ENCODE results near the gene GUCY1A1. TPM values are rescaled to one million over a fixed set of nuclear protein-coding genes. Genes with fewer than 3 reads are reported as not detected.

GUCY1A1 gene
- polyA plus RNA-seq, 1 donor from 2014 or later = 13.6 TPM

DNA sequence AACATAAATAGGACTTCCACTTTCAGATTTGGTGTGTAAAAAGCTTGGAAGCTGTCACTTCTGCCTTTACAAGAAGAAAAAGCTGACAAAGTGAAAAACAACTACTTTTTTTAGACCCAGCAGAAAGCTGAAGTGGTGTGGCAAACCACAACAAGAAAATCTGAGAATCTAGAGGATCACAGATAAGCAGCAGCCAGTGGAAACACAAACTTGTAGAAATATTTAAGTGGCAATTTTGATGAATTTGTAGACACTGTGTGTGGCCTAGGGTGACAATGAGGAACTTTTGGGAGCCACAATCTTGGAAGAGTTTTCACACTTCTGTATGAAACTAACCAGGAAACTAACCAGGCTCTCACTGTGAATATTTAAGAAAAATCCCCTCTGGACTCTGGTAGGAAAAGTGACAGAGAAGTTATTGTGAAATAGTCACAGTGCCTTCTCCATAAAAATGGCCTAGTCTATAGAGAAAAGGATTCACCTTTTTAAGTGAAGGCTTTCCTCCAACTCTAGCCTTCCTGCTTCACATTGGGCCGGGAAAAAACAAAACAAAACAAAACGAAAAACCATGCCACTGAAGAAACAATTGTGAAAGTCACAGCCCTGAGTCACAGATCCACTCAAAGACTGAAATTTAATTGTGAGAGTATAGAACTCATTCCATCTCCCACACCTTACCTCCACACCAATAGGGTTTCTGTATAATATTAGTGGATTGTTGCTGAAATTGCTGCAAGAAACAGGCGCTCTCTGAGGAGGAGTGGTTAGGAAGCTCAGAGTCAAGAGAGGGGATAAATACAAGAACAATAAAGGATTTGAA is 26.7 kb upstream of the GUCY1A1 start:
- Histone ChIP-seq H3K4me3 (ENCODE audit: low read length) (no peak overlapping the region), H4K20me1 (ENCODE audit: insufficient read depth) (no peaks in the 10 kb centered on the region), H3K9ac (ENCODE audit: low read length) (no peak overlapping the region), H3K27ac (ENCODE audit: low read length) (no peak overlapping the region), H3K9me2 (ENCODE audit: insufficient read depth, low read length) (no peaks in the 10 kb centered on the region), H3F3A (ENCODE audit: insufficient read depth, low read length, poor library complexity, severe bottlenecking) (no peaks in the 10 kb centered on the region), H3K9me3 (ENCODE audit: low read length) (no peaks in the 10 kb centered on the region), H3K79me2 (replicated peaks; ENCODE audit: insufficient read depth, low read length) (no peaks in the 10 kb centered on the region), H3K36me3 (ENCODE audit: insufficient read depth, low read length) (no peaks in the 10 kb centered on the region), H3K27me3 (ENCODE audit: insufficient read depth, low read depth, low read length) (no peaks in the 10 kb centered on the region), H2AFZ (ENCODE audit: low read depth, low read length) (no peak overlapping the region), H3K4me2 (ENCODE audit: low read length) (no peak overlapping the region)
- TF ChIP-seq EP300 (conservative IDR thresholded peaks at IDR 0.05; ENCODE audit: poor library complexity, severe bottlenecking) (no peak), EZH2 (IDR thresholded peaks at IDR 0.05; ENCODE audit: borderline replicate concordance, insufficient read depth, low read length, poor library complexity, severe bottlenecking) (no peak), TAF1 (IDR thresholded peaks at IDR 0.05; ENCODE audit: low read depth) (no peak), RAD21 (conservative IDR thresholded peaks at IDR 0.05) (no peak), SMC3 (conservative IDR thresholded peaks at IDR 0.05; ENCODE audit: poor library complexity) (no peak)
- TF ChIP-seq, protein P1, sequence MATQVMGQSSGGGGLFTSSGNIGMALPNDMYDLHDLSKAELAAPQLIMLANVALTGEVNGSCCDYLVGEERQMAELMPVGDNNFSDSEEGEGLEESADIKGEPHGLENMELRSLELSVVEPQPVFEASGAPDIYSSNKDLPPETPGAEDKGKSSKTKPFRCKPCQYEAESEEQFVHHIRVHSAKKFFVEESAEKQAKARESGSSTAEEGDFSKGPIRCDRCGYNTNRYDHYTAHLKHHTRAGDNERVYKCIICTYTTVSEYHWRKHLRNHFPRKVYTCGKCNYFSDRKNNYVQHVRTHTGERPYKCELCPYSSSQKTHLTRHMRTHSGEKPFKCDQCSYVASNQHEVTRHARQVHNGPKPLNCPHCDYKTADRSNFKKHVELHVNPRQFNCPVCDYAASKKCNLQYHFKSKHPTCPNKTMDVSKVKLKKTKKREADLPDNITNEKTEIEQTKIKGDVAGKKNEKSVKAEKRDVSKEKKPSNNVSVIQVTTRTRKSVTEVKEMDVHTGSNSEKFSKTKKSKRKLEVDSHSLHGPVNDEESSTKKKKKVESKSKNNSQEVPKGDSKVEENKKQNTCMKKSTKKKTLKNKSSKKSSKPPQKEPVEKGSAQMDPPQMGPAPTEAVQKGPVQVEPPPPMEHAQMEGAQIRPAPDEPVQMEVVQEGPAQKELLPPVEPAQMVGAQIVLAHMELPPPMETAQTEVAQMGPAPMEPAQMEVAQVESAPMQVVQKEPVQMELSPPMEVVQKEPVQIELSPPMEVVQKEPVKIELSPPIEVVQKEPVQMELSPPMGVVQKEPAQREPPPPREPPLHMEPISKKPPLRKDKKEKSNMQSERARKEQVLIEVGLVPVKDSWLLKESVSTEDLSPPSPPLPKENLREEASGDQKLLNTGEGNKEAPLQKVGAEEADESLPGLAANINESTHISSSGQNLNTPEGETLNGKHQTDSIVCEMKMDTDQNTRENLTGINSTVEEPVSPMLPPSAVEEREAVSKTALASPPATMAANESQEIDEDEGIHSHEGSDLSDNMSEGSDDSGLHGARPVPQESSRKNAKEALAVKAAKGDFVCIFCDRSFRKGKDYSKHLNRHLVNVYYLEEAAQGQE (IDR thresholded peaks at IDR 0.05; ENCODE audit: borderline replicate concordance) = no peak

DNA sequence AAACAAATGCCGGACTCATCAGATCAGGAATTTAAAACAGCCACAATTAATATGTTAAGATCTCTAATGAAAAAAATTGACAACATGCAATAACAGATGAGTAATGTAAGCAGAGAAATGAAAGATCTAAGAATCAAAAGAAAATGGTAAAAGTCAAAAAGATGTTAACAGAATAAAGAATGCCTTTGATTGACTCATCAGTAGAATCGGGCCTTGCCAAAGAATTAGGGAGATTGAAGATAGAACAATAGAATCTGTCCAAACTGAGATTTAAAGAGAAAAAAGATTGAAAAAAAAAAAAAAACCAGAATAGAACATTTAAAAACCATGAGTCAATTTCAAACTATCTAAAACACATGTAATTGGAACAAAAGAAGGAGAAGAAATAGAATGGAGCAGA is 25.9 kb upstream of the GUCY1A1 start:
- Histone ChIP-seq H2AFZ (ENCODE audit: low read depth, low read length) (no peak overlapping the region), H3K4me3 (ENCODE audit: low read length) (no peak overlapping the region), H3F3A (ENCODE audit: insufficient read depth, low read length, poor library complexity, severe bottlenecking) (no peaks in the 10 kb centered on the region), H3K27me3 (ENCODE audit: insufficient read depth, low read depth, low read length) (no peaks in the 10 kb centered on the region), H3K4me2 (ENCODE audit: low read length) (no peak overlapping the region), H3K79me2 (replicated peaks; ENCODE audit: insufficient read depth, low read length) (no peaks in the 10 kb centered on the region), H3K9me2 (ENCODE audit: insufficient read depth, low read length) (no peaks in the 10 kb centered on the region), H3K9me3 (ENCODE audit: low read length) (no peaks in the 10 kb centered on the region), H3K36me3 (ENCODE audit: insufficient read depth, low read length) (no peaks in the 10 kb centered on the region), H4K20me1 (ENCODE audit: insufficient read depth) (no peaks in the 10 kb centered on the region), H3K9ac (ENCODE audit: low read length) (no peak overlapping the region), H3K27ac (ENCODE audit: low read length) (no peak overlapping the region)
- TF ChIP-seq MXI1 (conservative IDR thresholded peaks at IDR 0.05; ENCODE audit: poor library complexity, severe bottlenecking) (no peak), EZH2 (IDR thresholded peaks at IDR 0.05; ENCODE audit: borderline replicate concordance, insufficient read depth, low read length, poor library complexity, severe bottlenecking) (no peak), SMC3 (conservative IDR thresholded peaks at IDR 0.05; ENCODE audit: poor library complexity) (no peak), RAD21 (conservative IDR thresholded peaks at IDR 0.05) (no peak), EP300 (conservative IDR thresholded peaks at IDR 0.05; ENCODE audit: poor library complexity, severe bottlenecking) (no peak), POLR2AphosphoS5 (IDR thresholded peaks at IDR 0.05) (no peak), TAF1 (IDR thresholded peaks at IDR 0.05; ENCODE audit: low read depth) (no peak)

DNA sequence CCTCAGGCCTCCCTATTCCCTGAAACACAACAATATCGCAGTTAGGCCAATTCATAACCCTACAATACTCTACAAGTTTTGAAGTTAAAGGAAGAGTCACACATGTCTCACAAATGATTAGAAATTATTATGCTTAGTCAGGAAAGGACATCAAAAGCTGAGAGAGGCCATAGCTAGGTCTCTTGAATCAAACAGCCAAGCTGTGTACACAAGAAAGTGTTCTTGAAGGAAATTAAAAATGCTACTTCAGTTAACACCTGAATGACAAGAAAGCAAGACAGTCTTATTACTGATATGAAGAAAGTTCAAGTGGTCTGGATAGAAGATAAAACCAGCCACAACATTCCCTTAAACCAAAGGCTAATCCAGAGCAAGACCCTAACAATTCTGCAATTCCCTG is 23.6 kb upstream of the GUCY1A1 start:
- H3F3A ChIP-seq (ENCODE audit: insufficient read depth, low read length, poor library complexity, severe bottlenecking) = no peaks in the 10 kb centered on the region
- H3K36me3 ChIP-seq (ENCODE audit: insufficient read depth, low read length) = no peaks in the 10 kb centered on the region
- no peaks in the 10 kb centered on the region for H4K20me1 ChIP-seq (ENCODE audit: insufficient read depth)
- H3K9me2 ChIP-seq (ENCODE audit: insufficient read depth, low read length) = no peaks in the 10 kb centered on the region
- H3K27me3 ChIP-seq (ENCODE audit: insufficient read depth, low read depth, low read length) = no peaks in the 10 kb centered on the region
- H2AFZ ChIP-seq (ENCODE audit: low read depth, low read length) = no peak overlapping the region
- no peaks in the 10 kb centered on the region for H3K79me2 ChIP-seq (replicated peaks; ENCODE audit: insufficient read depth, low read length)
- H3K4me2 ChIP-seq (ENCODE audit: low read length) = no peak overlapping the region
- no peak overlapping the region for H3K9ac ChIP-seq (ENCODE audit: low read length)
- H3K4me3 ChIP-seq (ENCODE audit: low read length) = no peak overlapping the region
- TF ChIP-seq EP300 (conservative IDR thresholded peaks at IDR 0.05; ENCODE audit: poor library complexity, severe bottlenecking) (no peak), TAF1 (IDR thresholded peaks at IDR 0.05; ENCODE audit: low read depth) (no peak)
- TF ChIP-seq, protein P1 (IDR thresholded peaks at IDR 0.05; ENCODE audit: borderline replicate concordance) = no peak
- no peaks in the 10 kb centered on the region for H3K9me3 ChIP-seq (ENCODE audit: low read length)
- no peak overlapping the region for H3K27ac ChIP-seq (ENCODE audit: low read length)

All from neural cell (in vitro differentiated cells).